HG03469 (cell line): ENCODE measurements around the gene TAS1R1.
"Not testable (repeated sequence)": the region's sequence is repeated elsewhere in the genome, so short reads cannot be mapped to it uniquely, and the experiment has no call there.

Experiments used
- ATAC-seq: cut with Tn5 transposase; IDR thresholded peaks from one replicate; pipeline ENCODE4 v1.9.1; 2021; ENCODE audit warnings: mild to moderate bottlenecking, moderate library complexity, moderate number of reproducible peaks; ENCODE audit not compliant: unreplicated experiment

The TAS1R1 gene

GRCh38 chr1:6588128-6588892 is 33.2 kb downstream of the TAS1R1 start:
- ATAC-seq: no peak

- no peak for ATAC-seq
Observed at GRCh38 chr1:6588893-6589520, 33.9 kb downstream of the TAS1R1 start.

- no peak for ATAC-seq
Observed at GRCh38 chr1:6590046-6590445, 34.9 kb downstream of the TAS1R1 start.

- ATAC-seq: no peak
Observed at GRCh38 chr1:6591222-6591621, 36.1 kb downstream of the TAS1R1 start.

GRCh38 chr1:6591644-6592043 is 36.5 kb downstream of the TAS1R1 start:
- ATAC-seq: no peak

GRCh38 chr1:6592441-6592840 is 37.3 kb downstream of the TAS1R1 start:
- ATAC-seq: no peak

GRCh38 chr1:6592865-6593593 is 37.9 kb downstream of the TAS1R1 start:
- no peak for ATAC-seq

GRCh38 chr1:6593810-6594209 is 38.7 kb downstream of the TAS1R1 start:
- ATAC-seq: no peak

GRCh38 chr1:6594977-6595740 is 40.1 kb downstream of the TAS1R1 start:
- ATAC-seq: no peak

GRCh38 chr1:6596351-6596750 is 41.2 kb downstream of the TAS1R1 start:
- no peak for ATAC-seq

GRCh38 chr1:6596886-6597776 is 42.0 kb downstream of the TAS1R1 start:
- no peak for ATAC-seq

GRCh38 chr1:6597777-6598131 is 42.6 kb downstream of the TAS1R1 start:
- ATAC-seq: no peak

- no peak for ATAC-seq
Observed at GRCh38 chr1:6599141-6599975, 44.3 kb downstream of the TAS1R1 start.

- ATAC-seq: not testable (repeated sequence)
Observed at GRCh38 chr1:6599991-6600390, 44.9 kb downstream of the TAS1R1 start.

- no peak for ATAC-seq
Observed at GRCh38 chr1:6600410-6601048, 45.4 kb downstream of the TAS1R1 start.

- ATAC-seq: no peak
Observed at GRCh38 chr1:6601049-6601922, 46.2 kb downstream of the TAS1R1 start.

GRCh38 chr1:6601923-6602668 is 47.0 kb downstream of the TAS1R1 start:
- ATAC-seq: peak; percentile 5
